Cardiac muscle cell (in vitro differentiated cells and primary cell): ENCODE results near the gene MYDGF. TPM values are rescaled to one million over a fixed set of nuclear protein-coding genes. Genes with fewer than 3 reads are reported as not detected.

Source experiments
- DNase-seq, 2 donors: peaks; one replicate each; pipeline versions ENCODE4 v3.0.0 to v3.0.0-alpha.2; 2010 to 2017; ENCODE audit warnings: low read depth in 1 of 2, low spot score in 1 of 2
- H3K27ac ChIP-seq: fragments of 200-600 bp; sonication (generic); 2 replicates; pipeline ENCODE4 v1.5.1; 2016
- H3K27me3 ChIP-seq: fragments of 200-600 bp; sonication (generic); 2 replicates; pipeline ENCODE4 v1.6.0; 2016; ENCODE audit warnings: control low read depth
- H3K36me3 ChIP-seq: fragments of 200-600 bp; sonication (generic); 2 replicates; pipeline ENCODE4 v1.5.1; 2016; ENCODE audit warnings: control low read depth
- H3K4me1 ChIP-seq: fragments of 200-600 bp; sonication (generic); 2 replicates; pipeline ENCODE4 v1.8.1; 2017; ENCODE audit warnings: low read depth, mild to moderate bottlenecking, mixed run types
- H3K4me3 ChIP-seq: fragments of 200-600 bp; sonication (generic); 2 replicates; pipeline ENCODE4 v1.5.1; 2016; ENCODE audit warnings: mild to moderate bottlenecking
- H3K9me3 ChIP-seq: fragments of 200-600 bp; sonication (generic); 2 replicates; pipeline ENCODE4 v1.5.1; 2017; ENCODE audit warnings: low read depth, mild to moderate bottlenecking, control low read depth
- CTCF ChIP-seq: IDR thresholded peaks from 2 replicates; pipeline ENCODE4 v1.5.1; 2012; ENCODE audit warnings: low read depth, mild to moderate bottlenecking, low read length
- polyA plus RNA-seq: library from polyadenylated mRNA; unstranded; fragments of >200 nt; fragmentation: Nextera tagmentation; extraction: Ambion mirVana; gene quantifications from 2 replicates; pipeline ENCODE4 v1.2.1, GENCODE V29; 2016
- total RNA-seq: library from RNA; depleted of rRNA; stranded (reverse); fragments of >200 nt; gene quantifications from 2 replicates; pipeline ENCODE4 v1.2.3, GENCODE V29; 2016

Gene MYDGF
- total and polyA plus RNA-seq, 2 experiments from 2014 or later: 47.9 to 206 TPM

GRCh38 chr19:4678881-4679790 is 9.0 kb upstream of the MYDGF start:
- Histone ChIP-seq H3K4me3 (no peak overlapping the region), H3K4me1 (no peaks in the 10 kb centered on the region), H3K9me3 (no peaks in the 10 kb centered on the region), H3K36me3 (no peaks in the 10 kb centered on the region), H3K27ac (no peak overlapping the region), H3K27me3 (no peaks in the 10 kb centered on the region)
- no peak for TF ChIP-seq CTCF
- DNase-seq: peak in 1 of 2 donors; percentile 59

- H3K27ac ChIP-seq: no peak overlapping the region
- no peaks in the 10 kb centered on the region for H3K4me1 ChIP-seq
- peak; percentile 51 to 52 for DNase-seq
- no peak overlapping the region for H3K4me3 ChIP-seq
- H3K27me3 ChIP-seq: no peaks in the 10 kb centered on the region
- no peaks in the 10 kb centered on the region for H3K36me3 ChIP-seq
- TF ChIP-seq CTCF: peak; percentile 46
- H3K9me3 ChIP-seq: no peaks in the 10 kb centered on the region
These were observed 7.0 kb upstream of the MYDGF start for GRCh38 chr19:4676955-4677731.

DNA sequence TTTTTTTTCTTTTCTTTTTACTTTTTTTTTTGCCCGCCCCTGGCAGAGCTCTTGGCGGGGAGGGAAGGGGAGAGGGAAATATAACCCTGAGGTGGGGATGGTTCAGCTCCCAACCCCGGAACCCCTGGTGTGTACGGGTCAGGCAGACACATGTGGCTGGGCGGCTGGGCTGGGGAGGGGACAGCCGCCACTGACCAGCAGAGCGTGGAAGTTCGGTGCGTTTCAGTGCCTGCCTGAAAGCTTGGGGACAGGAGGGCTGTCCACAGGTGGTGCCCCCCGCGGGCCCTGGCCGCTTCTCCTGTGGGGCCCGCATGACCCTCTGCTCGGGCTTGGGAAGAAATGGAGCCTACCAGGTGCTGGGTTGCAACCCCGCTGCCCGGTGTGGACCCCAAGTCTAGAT is 5.2 kb upstream of the MYDGF start:
- Histone ChIP-seq H3K4me1 (no peaks in the 10 kb centered on the region), H3K27ac (no peak overlapping the region), H3K9me3 (no peaks in the 10 kb centered on the region), H3K36me3 (no peaks in the 10 kb centered on the region), H3K27me3 (no peaks in the 10 kb centered on the region), H3K4me3 (no peak overlapping the region)
- TF ChIP-seq CTCF: no peak
- DNase-seq: no peak

DNA sequence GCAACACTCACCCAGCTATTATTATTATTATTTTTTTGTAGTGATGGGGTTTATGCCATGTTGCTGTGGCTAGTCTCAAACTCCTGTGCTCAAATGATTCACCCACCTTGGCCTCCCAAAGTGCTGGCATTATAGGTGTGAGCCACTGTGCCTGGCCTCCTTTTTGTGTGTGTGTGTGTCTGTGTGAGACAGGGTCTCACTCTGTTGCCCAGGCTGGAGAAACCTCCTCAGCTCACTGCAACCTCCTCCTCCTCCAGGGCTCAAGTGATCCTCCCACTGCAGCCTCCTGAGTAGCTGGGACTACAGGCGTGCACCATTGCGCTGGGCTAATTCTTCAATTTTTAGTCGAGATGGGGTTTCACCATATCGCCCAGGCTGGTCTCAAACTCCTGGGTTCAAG is 3.6 kb upstream of the MYDGF start:
- H3K4me1 ChIP-seq: peaks cover 4% of the 10 kb centered on the region
- DNase-seq: no peak
- no peak for TF ChIP-seq CTCF
- H3K27ac ChIP-seq: no peak overlapping the region
- H3K4me3 ChIP-seq: no peak overlapping the region
- H3K9me3 ChIP-seq: no peaks in the 10 kb centered on the region
- H3K27me3 ChIP-seq: no peaks in the 10 kb centered on the region
- no peaks in the 10 kb centered on the region for H3K36me3 ChIP-seq

DNA sequence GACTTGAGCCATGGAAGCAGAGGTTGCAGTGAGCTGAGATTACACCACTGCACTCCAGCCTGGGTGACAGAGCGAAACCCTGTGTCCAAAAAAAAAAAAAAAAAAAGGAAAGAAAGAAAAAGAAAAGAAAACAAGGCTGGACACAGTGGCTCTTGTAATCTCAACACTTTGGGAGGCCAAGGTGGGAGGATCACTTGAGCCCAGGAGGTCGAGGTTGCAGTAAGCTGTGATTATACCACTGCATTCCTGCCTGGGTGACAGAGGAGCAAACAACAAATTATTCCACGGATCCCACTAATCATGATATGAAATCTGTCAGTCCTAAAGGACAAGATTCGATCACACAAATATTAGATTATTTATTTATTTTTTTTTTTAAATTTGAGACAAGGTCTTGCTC is 3.1 kb upstream of the MYDGF start:
- no peak overlapping the region for H3K27ac ChIP-seq

More for the DNA sequence above, 3.1 kb upstream of the MYDGF start:
- no peak for DNase-seq
- no peak for TF ChIP-seq CTCF
- Histone ChIP-seq H3K27me3 (no peaks in the 10 kb centered on the region), H3K9me3 (no peaks in the 10 kb centered on the region), H3K4me3 (no peak overlapping the region), H3K4me1 (peaks cover 4% of the 10 kb centered on the region), H3K36me3 (peaks cover 3% of the 10 kb centered on the region)
